ENCODE results near the gene PDXDC1. TPM values are rescaled to one million over a fixed set of nuclear protein-coding genes. Genes with fewer than 3 reads are reported as not detected.

PDXDC1 gene
- total RNA-seq, 1 experiment from 2014 or later = 62.6 TPM

DNA sequence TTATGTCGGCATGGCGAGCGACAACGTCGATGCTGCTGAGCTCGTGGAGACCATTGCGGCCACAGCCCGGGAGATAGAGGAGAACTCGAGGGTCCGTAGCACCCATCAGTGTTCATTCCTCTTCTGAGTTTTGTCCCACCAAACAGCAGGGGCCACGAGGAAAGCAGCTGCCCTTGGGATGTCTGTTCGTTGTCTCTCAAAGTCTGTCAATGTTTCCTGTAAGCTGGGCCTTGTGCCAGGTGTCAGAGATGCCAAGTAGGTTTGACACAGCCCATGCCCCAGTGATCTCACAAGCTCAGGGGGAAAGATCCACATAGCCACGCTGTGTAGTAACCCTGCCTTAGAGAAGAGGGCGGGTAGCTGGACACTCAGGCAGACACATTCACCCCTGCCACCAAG lies 58.5 kb downstream of the PDXDC1 start:
- DNase-seq (no peak), ATAC-seq (no peak)
- H3K9me3 ChIP-seq (ENCODE audit: low read length) = no peaks in the 10 kb centered on the region
- H3F3A ChIP-seq (ENCODE audit: low read length, unreplicated experiment) = no peaks in the 10 kb centered on the region
- H4K20me1 ChIP-seq (ENCODE audit: low read length) = no peaks in the 10 kb centered on the region
- TF ChIP-seq EZH2phosphoT487 (IDR thresholded peaks at IDR 0.05; ENCODE audit: borderline replicate concordance, low read length) = no peak
- ChIA-PET CTCF (no interaction called here), POLR2A (ENCODE audit: unreplicated experiment) (no interaction called here)
- H3K27me3 ChIP-seq (ENCODE audit: low read length) = no peaks in the 10 kb centered on the region
- no peak overlapping the region for H3K27ac ChIP-seq (ENCODE audit: low read length)
- intact Hi-C loops (cut with micrococcal nuclease) = no loop called here
- no peak overlapping the region for H3K4me2 ChIP-seq (ENCODE audit: low read length)
- BruUV-seq (replicated peaks) = no TSS peak
- no peaks in the 10 kb centered on the region for H3K4me1 ChIP-seq (ENCODE audit: insufficient read depth, low read length)
- no peak overlapping the region for H3K4me3 ChIP-seq (ENCODE audit: low read length)
- H3K9ac ChIP-seq (ENCODE audit: low read length) = no peak overlapping the region
- no peaks in the 10 kb centered on the region for H3K79me2 ChIP-seq (ENCODE audit: low read length)
- no peak overlapping the region for H2AFZ ChIP-seq (ENCODE audit: low read length)
- no peaks in the 10 kb centered on the region for H3K9me2 ChIP-seq (replicated peaks; ENCODE audit: low read length)
- peaks cover 24% of the 10 kb centered on the region for H3K36me3 ChIP-seq (ENCODE audit: low read depth, low read length)

DNA sequence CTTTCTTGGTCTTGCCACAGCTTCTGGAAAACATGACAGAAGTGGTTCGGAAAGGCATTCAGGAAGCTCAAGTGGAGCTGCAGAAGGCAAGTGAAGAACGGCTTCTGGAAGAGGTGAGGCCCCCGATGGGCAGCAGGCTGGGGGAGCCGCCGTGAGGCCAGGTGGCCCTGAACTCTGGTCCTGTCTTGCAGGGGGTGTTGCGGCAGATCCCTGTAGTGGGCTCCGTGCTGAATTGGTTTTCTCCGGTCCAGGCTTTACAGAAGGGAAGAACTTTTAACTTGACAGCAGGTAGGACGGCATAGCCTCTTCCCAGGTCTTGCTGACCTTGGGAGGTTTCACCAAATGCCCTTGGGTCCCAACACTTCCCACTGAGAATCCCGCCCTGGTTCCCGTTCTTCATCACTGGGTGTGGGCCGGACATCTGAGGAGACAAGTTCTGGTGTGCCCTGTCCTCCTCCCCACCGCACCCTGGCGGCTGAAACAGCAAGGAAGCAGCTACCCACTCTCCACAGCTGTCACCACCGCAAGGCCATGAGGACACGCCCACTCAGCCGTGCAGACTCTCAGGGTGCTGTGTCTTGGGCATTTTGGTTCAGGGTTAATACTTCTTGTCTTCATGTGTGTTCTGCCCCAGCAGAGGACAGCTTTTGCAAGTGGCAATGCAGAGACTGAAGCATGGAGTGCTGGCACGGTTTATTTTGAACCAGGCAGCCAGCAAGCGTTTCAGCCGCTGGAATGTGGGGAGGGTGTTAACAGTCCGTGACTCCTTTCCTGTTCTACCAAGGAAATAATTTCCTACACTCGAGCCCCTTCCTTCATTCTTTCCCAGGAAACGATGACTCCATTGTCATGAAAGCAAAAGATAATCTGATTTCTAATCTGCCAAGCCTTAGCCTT lies 59.7 kb downstream of the PDXDC1 start:
- H3K79me2 ChIP-seq (ENCODE audit: low read length) = no peaks in the 10 kb centered on the region
- no peak for ATAC-seq

DNA sequence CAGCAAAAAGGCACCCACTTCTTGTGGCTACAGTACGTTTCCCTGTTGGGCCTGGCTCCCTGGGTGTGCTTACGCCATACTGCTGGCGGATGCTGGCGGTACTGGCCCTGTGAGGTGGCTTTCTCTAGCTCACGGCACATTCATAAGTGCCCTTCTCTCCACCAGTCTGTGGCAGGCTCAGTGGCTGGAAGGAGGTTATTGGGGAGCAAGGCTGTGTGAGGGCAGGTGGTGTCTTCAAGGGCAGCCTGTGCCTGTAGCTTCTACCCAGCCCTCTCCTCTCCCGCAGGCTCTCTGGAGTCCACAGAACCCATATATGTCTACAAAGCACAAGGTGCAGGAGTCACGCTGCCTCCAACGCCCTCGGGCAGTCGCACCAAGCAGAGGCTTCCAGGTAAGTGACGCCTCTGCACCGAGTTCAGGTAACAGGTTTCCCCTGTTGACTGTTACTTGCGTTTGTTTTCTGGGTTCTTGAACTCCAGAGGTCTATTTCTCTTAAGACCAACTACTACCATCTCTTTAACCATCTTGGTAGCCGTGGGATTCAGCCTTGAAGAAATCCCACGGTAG lies 60.4 kb downstream of the PDXDC1 start:
- Histone ChIP-seq H4K20me1 (ENCODE audit: low read length) (no peaks in the 10 kb centered on the region), H3K4me1 (ENCODE audit: insufficient read depth, low read length) (no peaks in the 10 kb centered on the region), H3K79me2 (ENCODE audit: low read length) (no peaks in the 10 kb centered on the region), H3K4me3 (ENCODE audit: low read length) (no peak overlapping the region), H3K36me3 (ENCODE audit: low read depth, low read length) (peaks cover 25% of the 10 kb centered on the region), H3K9me3 (ENCODE audit: low read length) (no peaks in the 10 kb centered on the region), H3K9ac (ENCODE audit: low read length) (no peak overlapping the region), H3F3A (ENCODE audit: low read length, unreplicated experiment) (no peaks in the 10 kb centered on the region), H3K27ac (ENCODE audit: low read length) (no peak overlapping the region), H3K9me2 (replicated peaks; ENCODE audit: low read length) (no peaks in the 10 kb centered on the region), H2AFZ (ENCODE audit: low read length) (no peak overlapping the region), H3K27me3 (ENCODE audit: low read length) (no peaks in the 10 kb centered on the region), H3K4me2 (ENCODE audit: low read length) (no peak overlapping the region)
- intact Hi-C loops (cut with micrococcal nuclease) = no loop called here
- CTCF ChIA-PET = no interaction called here
- DNase-seq (no peak), ATAC-seq (no peak)
- POLR2A ChIA-PET (ENCODE audit: unreplicated experiment) = no interaction called here
- BruUV-seq (replicated peaks) = no TSS peak
- TF ChIP-seq EZH2phosphoT487 (IDR thresholded peaks at IDR 0.05; ENCODE audit: borderline replicate concordance, low read length) = no peak
- no peak for TF ChIP-seq EZH2 (IDR thresholded peaks at IDR 0.05; ENCODE audit: low read length, unreplicated experiment)
- TF ChIP-seq, protein P1, sequence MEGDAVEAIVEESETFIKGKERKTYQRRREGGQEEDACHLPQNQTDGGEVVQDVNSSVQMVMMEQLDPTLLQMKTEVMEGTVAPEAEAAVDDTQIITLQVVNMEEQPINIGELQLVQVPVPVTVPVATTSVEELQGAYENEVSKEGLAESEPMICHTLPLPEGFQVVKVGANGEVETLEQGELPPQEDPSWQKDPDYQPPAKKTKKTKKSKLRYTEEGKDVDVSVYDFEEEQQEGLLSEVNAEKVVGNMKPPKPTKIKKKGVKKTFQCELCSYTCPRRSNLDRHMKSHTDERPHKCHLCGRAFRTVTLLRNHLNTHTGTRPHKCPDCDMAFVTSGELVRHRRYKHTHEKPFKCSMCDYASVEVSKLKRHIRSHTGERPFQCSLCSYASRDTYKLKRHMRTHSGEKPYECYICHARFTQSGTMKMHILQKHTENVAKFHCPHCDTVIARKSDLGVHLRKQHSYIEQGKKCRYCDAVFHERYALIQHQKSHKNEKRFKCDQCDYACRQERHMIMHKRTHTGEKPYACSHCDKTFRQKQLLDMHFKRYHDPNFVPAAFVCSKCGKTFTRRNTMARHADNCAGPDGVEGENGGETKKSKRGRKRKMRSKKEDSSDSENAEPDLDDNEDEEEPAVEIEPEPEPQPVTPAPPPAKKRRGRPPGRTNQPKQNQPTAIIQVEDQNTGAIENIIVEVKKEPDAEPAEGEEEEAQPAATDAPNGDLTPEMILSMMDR (conservative IDR thresholded peaks at IDR 0.05; ENCODE audit: low read depth, low read length) = no peak

More for the DNA sequence above, 59.7 kb downstream of the PDXDC1 start:
- Histone ChIP-seq H3K9me2 (replicated peaks; ENCODE audit: low read length) (no peaks in the 10 kb centered on the region), H3K9ac (ENCODE audit: low read length) (no peak overlapping the region), H4K20me1 (ENCODE audit: low read length) (no peaks in the 10 kb centered on the region), H3K27ac (ENCODE audit: low read length) (no peak overlapping the region), H3K4me1 (ENCODE audit: insufficient read depth, low read length) (no peaks in the 10 kb centered on the region), H3K4me2 (ENCODE audit: low read length) (no peak overlapping the region), H3F3A (ENCODE audit: low read length, unreplicated experiment) (no peaks in the 10 kb centered on the region), H3K27me3 (ENCODE audit: low read length) (no peaks in the 10 kb centered on the region), H3K36me3 (ENCODE audit: low read depth, low read length) (peaks cover 24% of the 10 kb centered on the region), H3K9me3 (ENCODE audit: low read length) (no peaks in the 10 kb centered on the region), H3K4me3 (ENCODE audit: low read length) (no peak overlapping the region), H2AFZ (ENCODE audit: low read length) (no peak overlapping the region)
- CTCF ChIA-PET = no interaction called here
- no peak for DNase-seq
- no TSS peak for BruUV-seq (replicated peaks)
- TF ChIP-seq, protein P1 (conservative IDR thresholded peaks at IDR 0.05; ENCODE audit: low read depth, low read length) = no peak
- TF ChIP-seq EZH2 (IDR thresholded peaks at IDR 0.05; ENCODE audit: low read length, unreplicated experiment) (no peak), EZH2phosphoT487 (IDR thresholded peaks at IDR 0.05; ENCODE audit: borderline replicate concordance, low read length) (no peak)
- intact Hi-C loops (cut with micrococcal nuclease) = no loop called here
- POLR2A ChIA-PET (ENCODE audit: unreplicated experiment) = no interaction called here
